ENCODE measurements around the gene MAP1S.

- TF ChIP-seq CTCF (IDR thresholded peaks at IDR 0.05) (no peak), POLR2A (IDR thresholded peaks at IDR 0.05) (no peak)
These were observed 59.1 kb downstream of the MAP1S start for GRCh38 chr19:17778251-17778967.

All from adrenal gland (tissue), 5 donors.